GM20431 (cell line): Measurements from ENCODE around the gene AFMID.
"Not testable (repeated sequence)": the region's sequence is repeated elsewhere in the genome, so short reads cannot be mapped to it uniquely, and the experiment has no call there.

Experiments
- in situ Hi-C: fragments of 300-500 bp; cut with MseI, MboI; formaldehyde crosslinking; loops from one replicate; pipeline ENCODE4 v1.15.0; 2020; ENCODE audit warnings: low sequenced_read_pairs; ENCODE audit not compliant: unreplicated experiment

The AFMID gene

GRCh38 chr17:78234261-78234865, 47.2 kb downstream of the AFMID start:
- in situ Hi-C loops = no loop called here

- in situ Hi-C loops = not testable (repeated sequence)
These were observed 47.9 kb downstream of the AFMID start for GRCh38 chr17:78235022-78235421.

GRCh38 chr17:78235885-78236284, 48.7 kb downstream of the AFMID start:
- in situ Hi-C loops = no loop called here

DNA sequence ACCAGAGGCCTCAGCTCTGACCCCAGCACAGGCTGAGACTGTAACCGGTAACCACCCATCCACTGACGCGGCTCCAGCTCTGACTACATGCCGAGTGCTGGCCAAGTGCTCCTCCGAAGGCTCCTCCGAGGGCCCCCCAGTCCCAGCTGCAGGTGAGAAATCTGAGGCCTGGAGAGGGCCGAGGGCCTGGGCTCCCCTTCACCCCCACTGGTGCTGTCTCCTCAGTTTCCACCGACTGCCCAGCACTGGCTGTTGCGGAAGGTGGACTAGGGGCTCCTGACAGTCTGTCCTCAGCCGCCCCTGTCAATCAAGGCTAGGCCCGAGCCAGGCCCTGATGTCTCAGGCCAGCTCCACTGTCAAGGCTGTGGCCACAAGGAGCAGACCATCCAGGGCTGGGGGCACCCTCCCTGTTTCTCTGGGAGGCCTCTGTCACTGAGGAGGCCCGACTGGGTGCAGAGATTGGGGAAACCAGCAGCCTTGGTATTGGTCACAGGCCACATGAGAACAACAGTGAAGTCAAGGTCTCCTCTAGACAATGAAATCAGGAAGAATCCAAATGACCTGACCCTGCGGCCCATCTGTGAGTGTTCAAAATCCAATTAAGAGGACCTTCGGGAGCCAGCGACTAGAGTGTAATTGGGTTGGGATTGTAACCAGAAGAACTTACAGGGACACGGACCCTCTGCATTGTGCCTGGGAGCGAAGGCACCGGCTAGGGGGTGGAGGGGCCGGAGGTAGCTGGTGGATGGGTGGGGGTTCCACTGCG, 49.4 kb downstream of the AFMID start:
- in situ Hi-C loops = no loop called here

DNA sequence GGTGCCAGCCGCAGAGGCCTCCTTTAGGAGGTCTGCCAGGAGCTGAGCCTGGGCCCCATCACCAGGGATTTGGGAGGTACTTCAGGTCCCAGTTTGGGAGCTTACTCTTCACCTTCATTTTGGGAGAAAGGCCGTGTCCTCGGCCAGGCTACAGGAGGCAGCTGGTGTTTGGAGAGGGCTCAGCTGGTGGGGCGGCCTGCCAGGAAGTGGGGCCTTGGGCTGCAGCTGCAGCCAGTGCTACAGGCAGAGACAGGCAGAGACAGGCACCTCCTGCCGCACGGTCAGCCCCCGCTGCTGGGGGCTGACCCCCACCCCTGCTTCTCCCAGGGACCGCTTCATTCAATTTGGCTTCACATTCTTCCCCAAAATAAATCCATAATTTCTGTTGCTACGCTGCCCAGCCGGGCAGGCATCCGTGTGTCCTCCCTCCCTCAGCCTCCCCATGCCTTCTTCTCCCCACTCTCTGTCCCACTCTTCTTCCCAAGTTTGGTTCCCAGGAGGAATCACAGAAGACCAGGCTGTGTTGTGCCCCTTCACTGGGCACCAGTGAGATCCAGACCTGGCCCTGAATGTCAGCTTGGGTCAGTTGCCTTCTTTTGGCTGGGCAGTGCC, 50.3 kb downstream of the AFMID start:
- in situ Hi-C loops = no loop called here

DNA sequence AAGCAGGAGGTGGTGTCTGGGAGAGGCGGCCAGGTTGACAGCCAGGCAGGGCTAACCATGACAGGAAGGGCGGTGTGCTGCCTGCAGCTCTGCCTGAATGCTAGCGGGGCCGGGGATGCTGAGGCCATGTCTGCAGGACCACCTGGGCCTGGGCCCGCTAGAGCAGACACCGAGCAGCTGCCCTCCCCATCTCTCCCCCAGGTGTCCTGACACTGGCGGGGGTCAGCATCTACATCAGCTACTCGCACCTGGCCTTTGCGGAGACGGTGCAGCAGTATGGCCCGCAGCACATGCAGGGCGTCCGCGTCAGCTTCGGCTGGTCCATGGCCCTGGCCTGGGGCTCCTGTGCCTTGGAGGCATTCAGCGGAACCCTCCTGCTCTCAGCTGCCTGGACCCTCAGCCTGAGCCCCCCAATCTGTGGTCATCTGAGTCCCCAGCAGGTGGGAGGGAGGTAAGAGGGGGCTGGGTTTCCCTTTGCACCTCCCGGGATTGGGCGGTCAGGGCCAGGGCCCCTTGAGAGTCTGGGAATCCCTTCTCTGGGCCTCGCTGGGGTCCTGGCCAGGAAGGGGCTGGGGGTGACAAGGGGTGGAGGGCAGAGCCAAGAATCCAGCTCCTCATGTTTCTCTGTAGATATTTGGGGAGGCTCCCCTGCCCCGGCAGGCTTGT, 51.8 kb downstream of the AFMID start:
- in situ Hi-C loops = no loop called here

DNA sequence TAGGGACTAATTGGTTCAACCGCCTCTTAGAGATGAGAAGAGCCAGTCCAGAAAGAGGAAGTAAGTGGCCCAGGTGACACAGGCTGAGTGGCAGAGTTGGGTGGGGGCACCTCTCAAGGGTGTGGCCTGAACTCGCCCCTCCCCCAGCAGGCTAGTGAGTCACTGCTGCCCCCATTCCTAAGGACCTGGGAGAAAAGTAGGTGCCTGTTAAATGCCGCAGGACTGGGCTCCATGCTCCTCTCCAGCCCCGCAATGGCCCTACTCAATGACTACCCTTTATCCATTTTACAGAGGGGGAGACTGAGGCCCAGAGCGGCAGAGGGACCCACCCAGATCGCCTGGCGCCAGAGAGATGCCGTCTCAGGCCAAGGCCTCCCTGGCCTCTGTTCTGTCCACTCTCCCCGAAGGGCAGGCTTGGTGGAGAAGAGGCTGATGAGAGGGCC, 52.3 kb downstream of the AFMID start:
- in situ Hi-C loops = no loop called here

GRCh38 chr17:78240012-78240655, 53.0 kb downstream of the AFMID start:
- in situ Hi-C loops = no loop called here

DNA sequence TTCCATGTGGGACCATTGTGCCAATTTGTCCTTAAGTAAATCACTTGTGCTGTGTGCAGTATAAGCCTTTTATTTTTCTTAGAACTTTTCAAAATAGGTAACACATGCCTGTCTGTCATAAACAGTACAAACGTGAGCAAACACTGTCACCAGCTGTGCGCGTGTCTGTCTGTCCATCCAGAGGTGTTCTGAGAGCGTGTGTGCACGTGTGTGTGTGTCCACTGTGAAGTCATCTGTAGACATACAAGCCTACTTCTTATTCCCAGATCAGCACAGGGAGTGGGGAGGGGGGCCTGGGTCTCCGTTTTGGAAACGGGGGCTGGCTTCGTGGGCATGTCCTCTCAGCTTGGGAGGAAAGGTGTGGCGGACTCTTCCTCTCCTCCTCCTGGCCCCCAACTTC, 53.7 kb downstream of the AFMID start:
- in situ Hi-C loops = no loop called here

- in situ Hi-C loops = no loop called here
These were observed 54.3 kb downstream of the AFMID start for GRCh38 chr17:78241277-78242023.

DNA sequence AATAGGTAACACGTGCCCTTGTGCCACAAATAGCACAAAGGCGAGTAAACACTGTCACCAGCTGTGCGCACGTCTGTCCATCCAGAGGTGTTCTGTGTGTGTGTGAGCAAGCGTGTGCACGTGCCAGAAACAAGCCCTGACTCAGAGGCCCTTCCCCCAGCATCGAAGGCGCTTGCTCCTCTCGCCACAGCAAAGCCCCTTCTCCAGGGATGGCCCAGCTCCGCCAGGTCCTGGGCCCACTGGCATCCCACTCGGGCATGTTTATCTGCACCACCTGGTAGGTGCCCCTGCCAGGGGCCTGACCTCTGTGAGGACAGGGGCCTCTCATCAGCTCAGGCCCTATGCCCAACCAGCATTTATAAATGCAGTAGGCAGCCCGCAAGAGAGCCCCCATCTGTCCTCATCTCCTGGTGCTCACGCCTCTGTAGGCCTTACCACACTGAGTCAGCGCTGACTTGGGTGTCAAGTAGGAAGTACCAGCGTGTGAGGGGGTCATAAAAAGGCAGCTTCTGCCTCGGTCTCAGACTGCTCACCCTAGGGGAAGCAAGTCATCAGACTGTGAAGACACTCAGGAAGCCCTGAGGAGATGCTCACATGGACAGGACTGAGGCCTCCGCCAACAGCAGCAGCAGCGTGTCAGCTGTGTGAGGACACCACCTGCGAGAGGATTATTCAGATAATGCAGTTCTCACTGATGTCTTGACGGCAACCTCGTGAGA, 55.0 kb downstream of the AFMID start:
- in situ Hi-C loops = no loop called here

- in situ Hi-C loops = no loop called here
These were observed 60.1 kb downstream of the AFMID start for GRCh38 chr17:78247304-78247703.

DNA sequence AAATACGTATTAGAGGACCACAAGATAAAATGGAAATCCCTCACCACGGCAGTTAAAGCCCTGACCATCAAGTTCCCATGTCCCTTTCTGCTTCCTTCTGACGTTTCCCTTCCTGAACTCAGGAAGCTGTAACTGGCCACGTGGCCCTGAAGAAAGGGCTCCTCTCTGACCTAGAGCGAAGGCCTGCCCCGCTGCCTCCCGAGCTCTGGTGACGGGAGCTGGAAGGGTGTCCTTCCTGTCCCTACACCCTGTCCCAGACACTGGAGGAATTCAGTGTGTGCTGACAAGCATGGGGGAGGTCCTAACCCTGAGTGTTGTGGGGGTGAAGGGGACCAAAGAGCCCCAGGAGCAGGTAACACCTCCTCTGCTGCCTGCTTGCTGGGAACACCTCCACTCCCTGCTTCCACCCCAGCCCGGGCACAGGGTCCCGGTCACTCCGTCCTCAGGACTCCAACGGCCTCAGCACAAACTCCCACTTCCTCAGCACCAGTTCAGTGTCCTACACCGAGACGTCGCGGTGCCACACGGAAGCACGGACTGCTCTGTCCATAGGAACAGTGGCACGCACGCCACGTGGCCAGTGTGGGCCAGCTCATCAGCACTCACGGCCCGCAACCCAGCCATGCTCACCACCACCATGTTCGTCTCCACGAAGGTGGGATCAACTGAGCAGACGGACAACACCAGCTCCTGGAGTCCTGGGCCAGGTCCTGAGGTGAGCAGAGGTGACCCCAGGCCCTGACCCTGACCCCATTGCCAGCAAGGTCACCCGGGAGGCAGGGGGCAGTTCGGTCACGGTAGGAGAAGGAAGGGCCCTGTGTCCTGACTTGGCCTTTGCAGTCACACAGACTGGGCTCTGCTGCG, 61.1 kb downstream of the AFMID start:
- in situ Hi-C loops = no loop called here

DNA sequence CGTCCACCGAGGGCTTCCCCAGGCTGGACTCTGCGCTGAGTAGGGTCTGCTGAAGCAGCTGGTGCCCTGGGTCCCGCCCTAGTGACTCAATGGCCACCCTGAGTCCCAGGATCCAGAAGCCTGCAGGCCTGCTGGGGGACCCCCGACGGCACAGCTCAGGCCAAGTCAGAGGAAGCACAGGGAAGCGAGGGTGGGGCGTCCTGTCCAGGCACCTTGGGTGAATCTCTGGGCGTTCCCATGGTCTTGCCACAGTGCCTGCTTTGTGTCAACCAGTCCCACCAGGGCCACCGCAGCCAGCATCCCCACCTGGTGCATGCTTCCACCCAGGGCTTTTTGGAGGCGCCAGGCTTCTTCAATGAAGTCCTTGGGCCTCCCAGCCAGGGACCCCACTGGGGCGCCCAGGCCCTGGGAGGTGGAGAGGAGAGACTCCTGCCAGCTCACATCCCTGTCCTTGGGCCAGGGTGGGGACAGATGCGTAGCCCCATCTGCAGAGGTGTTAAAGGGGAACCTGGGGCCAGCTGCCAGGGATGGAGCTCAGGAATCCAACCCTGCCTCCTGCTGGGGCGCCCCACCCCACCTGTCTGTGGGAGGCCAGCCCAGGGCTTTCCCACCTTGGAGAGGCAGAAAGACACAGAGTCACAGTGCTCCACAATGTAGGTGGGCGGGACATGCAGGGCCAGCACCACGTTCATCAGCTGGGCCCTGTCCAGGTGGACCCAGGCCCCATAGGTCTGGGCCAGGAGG, 62.1 kb downstream of the AFMID start:
- in situ Hi-C loops = no loop called here

GRCh38 chr17:78249818-78250806, 63.0 kb downstream of the AFMID start:
- in situ Hi-C loops = no loop called here
